C4-2B (cell line): ENCODE results near the gene JAK3.

Source experiments
- ZFX ChIP-seq: fragments of 450-650 bp; IDR thresholded peaks from 2 replicates; pipeline ENCODE4 v1.6.1; 2017
- TF ChIP-seq, protein P1 (sequence below): fragments of 450-650 bp; conservative IDR thresholded peaks from 2 replicates; pipeline ENCODE4 v1.5.1; 2017; ENCODE audit warnings: mild to moderate bottlenecking

DNA sequence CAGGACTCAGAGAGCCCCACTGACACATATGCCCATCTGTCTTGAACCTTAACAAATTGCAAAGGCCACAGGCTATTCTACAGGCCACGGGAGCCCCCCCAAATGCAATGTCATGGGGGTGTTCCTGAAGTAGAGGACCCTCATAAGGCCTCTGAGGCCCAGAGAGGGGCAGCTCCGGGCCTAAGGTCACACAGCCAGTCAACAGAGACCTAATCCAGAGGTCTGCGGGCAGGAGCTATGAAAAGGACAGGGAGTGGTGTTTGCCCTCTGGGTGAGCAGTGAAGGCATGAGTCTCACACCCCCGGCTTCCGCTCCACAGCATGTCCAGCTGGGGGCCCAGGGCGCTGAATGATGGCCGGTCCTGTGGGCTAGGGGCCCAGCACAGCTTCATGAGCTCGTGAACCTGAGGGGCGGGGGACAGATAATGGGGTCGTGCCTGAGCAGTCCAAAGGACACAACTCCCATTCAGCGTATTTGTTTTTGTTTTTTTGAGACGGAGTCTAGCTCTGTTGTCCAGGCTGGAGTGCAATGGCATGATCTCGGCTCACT, 21.2 kb downstream of the JAK3 start:
- TF ChIP-seq, protein P1, sequence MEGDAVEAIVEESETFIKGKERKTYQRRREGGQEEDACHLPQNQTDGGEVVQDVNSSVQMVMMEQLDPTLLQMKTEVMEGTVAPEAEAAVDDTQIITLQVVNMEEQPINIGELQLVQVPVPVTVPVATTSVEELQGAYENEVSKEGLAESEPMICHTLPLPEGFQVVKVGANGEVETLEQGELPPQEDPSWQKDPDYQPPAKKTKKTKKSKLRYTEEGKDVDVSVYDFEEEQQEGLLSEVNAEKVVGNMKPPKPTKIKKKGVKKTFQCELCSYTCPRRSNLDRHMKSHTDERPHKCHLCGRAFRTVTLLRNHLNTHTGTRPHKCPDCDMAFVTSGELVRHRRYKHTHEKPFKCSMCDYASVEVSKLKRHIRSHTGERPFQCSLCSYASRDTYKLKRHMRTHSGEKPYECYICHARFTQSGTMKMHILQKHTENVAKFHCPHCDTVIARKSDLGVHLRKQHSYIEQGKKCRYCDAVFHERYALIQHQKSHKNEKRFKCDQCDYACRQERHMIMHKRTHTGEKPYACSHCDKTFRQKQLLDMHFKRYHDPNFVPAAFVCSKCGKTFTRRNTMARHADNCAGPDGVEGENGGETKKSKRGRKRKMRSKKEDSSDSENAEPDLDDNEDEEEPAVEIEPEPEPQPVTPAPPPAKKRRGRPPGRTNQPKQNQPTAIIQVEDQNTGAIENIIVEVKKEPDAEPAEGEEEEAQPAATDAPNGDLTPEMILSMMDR: no peak
- no peak for TF ChIP-seq ZFX
